T-helper 1 cell treated with Interleukin-12 subunit alpha and Interleukin-12 subunit beta and Interleukin-4 antibody, amounts not matched to agents 30 ng/mL and 1 ng/mL, for 36 hours (primary cell): Measurements from ENCODE around the gene MAU2. TPM values are rescaled to one million over a fixed set of nuclear protein-coding genes. Genes with fewer than 3 reads are reported as not detected.
"Not testable (repeated sequence)": the region's sequence is repeated elsewhere in the genome, so short reads cannot be mapped to it uniquely, and the experiment has no call there.

Experiments
- intact Hi-C: fragments of 100-400 bp; cut with micrococcal nuclease; formaldehyde crosslinking; loops from one replicate; pipeline ENCODE4 v1.15.1; 2024
- total RNA-seq: library from RNA; stranded (reverse); gene quantifications from 2 replicates; pipeline ENCODE4 v1.2.3, GENCODE V29; 2022

Gene MAU2
- total RNA-seq, 1 donor from 2014 or later, result 100 TPM

DNA sequence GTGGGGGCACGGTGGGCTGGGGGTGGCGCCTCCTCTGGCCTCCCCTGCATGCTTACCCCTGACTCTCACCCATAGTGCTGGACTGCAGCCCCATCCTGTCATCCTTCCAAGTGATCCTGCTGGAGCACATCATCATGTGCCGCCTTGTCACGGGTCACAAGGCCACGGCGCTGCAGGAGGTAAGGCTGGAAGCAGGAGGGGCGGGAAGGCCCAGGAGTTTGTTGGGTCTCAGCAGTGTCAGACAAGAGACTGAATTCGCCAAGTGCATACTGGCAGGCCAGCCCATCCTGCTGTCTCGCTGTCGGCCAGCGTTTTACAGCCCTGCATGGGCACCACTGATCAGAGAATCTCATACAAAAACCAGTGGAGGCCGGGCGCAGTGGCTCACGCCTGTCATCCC is 23.1 kb downstream of the MAU2 start:
- intact Hi-C loops, result no loop called here

DNA sequence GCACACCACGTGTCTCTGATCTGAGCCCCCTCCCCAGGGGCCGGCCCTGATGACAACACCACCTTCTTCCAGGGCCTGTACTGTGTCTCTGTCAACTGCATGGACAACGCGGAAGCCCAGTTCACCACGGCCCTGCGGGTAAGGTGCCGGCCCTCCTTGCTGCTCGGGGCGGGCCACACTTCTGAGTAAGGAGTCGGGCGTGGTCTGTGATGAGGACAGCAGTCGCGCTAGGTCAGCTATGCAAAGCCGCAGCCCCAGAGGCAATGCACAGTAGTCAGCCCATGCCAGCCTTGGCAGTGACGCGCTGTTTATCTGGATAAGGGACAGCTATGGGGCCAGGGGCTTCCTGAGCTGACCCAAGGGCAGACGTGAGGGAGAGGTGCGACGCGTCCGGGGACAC is 24.6 kb downstream of the MAU2 start:
- intact Hi-C loops, result no loop called here

DNA sequence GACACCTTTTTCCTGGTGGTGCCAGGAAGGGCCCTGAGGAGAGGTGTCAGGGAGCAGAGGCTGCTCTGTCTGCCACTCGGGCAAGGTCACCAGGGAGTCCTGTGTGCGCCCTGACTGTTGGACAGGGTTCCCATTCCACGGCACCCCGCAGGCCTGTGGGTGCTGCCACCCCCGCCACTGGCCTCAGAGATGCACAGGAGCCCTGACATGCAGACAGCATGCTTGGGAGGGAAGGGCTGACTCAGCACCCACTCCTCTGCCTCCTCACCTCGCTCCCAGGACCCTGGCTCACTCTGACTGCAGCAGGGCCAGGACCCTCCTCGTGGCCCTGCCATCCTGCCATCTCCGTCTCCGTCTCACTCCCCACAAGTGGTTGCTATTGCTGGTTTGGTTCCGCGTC is 25.3 kb downstream of the MAU2 start:
- intact Hi-C loops, result no loop called here

DNA sequence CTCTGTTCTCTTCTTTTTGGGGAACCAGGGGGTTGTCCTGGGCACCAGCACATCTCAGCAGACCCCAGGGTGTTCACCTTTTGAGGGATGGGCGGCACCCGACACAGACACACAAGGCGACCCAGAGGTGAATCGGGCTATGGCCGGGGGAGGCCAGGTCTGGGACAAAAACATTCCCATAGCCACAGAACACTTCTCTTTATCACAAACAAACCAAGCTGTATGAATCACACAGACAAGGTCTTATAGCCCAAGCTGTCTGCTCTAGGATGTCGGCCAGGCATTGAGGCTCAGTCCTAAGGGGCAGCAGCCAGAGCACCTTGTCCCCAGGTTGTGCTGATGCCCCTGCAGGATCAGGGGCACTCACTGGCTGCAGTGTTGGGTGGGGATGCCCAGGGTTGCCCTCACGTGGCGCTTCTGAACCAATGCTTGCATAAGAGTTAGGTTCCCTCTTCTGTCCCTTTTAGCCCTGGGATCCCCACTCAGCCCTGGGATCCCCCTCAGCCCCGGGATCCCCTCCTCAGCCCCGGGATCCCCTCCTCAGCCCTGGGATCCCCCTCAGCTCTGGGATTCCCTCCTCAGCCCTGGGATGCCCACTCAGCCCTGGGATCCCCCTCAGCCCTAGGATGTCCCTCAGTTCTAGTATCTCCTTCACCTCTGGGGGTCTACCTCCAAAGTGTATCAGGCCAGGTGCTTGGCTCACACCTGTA is 26.9 kb downstream of the MAU2 start:
- intact Hi-C loops, result no loop called here

DNA sequence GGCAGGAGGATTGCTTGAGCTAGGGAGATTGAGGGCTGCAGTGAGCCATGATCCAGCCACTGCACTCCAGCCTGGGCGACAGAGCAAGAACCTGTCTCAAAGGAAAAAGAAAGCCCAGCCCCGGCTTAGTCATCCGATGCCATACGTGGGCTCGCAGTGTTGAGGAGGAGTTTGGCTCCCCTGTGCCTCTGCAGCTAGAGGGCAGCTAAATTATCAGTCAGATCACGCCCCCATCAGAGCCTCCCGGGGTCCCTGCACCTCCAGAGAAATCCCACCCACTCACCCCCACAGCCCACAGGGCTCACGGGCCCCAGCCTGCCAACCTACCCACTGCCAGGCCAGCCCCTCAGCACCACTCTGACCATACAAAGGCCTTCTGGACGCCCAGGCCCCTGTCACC is 27.6 kb downstream of the MAU2 start:
- intact Hi-C loops, result no loop called here

DNA sequence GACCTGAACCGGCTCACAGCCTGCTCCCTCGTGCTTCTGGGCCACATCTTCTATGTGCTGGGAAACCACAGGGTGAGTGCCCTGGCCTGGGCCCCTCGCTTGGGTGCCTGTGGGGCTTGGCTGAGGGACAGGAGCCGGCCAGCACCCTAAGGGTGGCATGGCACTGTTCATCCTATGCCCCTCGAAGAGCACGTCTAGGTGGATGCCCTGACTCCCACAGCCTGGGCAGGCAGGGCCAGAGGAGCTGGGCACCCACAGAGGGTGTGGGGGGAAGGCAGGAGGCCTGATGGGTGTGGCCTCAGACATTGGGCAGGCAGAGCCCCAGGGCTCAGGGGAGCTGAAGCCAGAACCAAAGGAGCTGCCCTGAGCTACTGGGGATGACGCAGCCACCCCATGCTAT is 28.7 kb downstream of the MAU2 start:
- intact Hi-C loops, result no loop called here

DNA sequence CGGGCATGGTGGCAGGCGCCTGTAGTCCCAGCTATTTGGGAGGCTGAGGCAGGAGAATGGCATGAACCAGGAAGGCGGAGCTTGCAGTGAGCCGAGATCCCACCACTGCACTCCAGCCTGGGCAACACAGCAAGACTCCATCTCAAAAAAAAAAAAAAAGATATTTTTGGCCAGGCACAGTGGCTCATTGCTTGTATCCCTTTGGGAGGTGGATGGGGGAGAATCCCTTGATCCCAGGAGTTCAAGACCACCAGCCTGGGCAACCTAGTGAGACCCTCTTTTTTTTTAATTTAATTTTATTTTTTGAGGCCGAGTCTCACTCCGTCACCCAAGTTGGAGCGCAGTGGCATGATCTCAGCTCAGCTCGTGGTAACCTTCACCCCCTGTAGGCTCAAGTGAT is 30.1 kb downstream of the MAU2 start:
- intact Hi-C loops, result not testable (repeated sequence)

DNA sequence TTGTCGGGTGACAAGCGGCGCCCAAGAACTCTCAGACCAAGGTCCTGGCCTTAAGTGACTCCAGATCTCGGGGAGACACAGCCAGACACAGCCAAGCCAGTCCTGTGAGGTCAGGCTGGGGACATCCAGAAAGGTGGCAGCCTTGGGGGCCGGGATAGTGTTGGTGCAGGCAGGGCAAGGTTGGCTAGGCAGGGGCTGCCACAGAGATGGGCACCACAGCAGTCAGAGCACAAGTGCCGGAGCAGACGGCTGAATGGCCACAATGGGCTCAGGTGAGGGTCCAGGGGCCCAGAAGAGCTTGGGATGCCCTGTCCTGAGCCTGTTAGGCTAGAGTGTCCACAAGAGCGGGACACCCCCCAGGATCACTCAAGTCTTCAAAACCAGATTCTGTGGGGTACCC is 32.2 kb downstream of the MAU2 start:
- intact Hi-C loops, result no loop called here

DNA sequence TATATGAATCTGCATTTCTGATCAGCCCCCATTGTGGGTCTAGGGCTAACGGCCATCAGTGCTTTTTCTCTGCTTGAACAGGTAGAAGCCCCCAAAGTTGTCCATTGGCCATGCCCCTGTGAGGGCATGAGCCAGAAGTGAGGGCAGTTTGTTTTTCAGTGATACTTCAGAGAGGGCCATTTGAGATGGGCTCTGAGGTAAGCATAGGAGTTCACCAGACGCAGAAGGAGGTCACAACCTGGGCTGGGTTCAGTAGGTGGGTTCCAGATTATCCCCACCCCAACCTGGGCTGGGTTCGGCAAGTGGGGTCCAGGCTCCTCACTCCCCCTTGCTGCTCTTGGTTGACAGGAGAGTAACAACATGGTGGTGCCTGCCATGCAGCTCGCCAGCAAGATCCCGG is 33.4 kb downstream of the MAU2 start:
- intact Hi-C loops, result no loop called here

DNA sequence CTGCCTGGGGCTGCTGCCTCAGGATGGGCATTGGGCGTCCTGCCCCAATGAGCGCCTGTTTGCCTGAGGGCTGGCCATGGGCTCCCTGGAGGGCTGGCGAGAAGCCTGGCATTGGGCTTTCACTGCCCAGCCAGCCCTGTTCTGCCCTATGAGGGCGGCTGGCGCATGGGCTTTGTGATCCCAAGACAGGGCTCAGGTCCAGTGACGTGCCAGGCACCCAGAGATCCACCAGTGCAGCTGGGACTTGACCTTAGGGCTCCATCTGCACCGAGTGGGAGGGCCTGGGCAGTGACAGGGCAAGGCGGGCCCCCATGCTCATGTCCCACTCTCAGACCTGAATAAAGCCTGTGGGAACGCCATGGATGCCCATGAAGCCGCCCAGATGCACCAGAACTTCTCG is 34.3 kb downstream of the MAU2 start:
- intact Hi-C loops, result no loop called here

DNA sequence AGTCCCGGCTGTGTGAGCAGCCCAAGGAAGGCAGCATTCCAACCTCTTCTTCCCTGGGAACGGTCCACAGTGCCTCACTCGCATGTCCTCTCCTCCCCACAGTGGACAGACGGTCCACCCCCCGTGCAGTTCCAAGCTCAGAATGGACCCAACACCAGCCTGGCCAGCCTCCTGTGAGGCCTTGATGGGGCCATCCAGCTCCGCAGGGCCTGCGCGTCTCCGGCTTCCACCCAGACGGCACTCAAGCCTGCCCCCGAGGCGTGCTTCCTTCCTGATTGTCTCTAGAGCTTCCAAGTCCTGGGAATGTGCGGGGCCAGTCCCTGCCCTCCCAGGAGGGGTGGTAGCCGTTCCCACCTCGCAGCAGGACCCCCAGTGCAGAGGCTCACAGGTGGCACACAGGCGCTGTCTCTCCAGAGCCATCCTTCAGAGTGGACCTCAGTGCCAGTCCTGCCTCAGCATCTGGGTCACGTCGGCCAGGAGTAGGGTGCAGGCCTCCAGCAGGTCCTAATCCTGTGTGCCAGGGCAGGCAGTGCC is 35.0 kb downstream of the MAU2 start:
- intact Hi-C loops, result no loop called here

DNA sequence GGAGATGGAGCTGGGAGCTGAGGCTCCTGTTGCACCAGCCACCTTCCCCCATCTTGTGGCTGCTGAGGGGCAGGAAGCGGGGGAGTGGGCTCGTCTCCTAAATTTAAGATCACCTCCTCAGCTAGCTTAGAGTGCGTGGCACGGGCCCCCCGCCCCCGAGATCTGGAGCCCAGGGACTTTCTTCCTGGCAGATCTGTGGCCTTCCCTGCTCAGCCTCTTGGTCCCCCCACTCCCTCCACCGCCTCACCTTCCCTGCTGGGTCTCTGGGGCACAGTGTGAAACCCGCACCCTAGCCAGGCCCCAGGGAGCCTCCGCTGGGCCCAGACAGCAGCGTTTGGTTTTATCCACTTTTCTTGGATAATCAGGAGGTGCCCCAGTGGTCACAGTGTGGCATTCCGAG is 35.9 kb downstream of the MAU2 start:
- intact Hi-C loops, result no loop called here

DNA sequence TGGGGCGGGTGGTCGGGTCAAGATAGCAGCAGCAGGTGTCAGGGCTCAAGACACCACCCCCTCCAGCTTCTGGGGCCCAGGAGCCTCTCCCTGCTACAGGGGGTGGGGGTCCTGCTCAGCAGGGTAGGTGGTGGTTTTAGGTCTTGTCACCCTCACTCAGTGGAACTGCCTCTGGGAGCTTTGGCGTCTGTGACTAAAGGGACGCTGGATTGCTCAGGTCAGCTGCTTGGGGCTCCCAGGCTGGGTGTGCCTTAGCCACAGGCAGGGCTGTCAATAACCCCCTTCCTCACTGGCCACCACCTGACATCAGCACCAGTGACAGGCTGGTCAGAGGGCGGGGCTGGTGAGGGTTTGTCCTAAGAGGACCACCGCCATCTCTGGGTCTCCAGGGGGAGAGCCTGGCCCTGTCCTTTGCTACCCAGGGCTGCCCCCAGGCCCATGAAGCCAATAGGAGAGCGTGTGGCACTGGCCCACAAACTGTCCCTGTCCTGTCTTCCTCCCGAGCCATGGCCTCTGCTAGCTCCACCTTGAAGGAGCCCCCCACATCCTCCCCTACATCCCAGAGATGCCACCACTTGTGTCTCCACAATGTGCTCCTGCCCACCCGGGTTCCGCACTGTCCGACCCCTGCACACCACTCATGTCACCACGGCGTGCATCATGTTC is 36.4 kb downstream of the MAU2 start:
- intact Hi-C loops, result no loop called here

DNA sequence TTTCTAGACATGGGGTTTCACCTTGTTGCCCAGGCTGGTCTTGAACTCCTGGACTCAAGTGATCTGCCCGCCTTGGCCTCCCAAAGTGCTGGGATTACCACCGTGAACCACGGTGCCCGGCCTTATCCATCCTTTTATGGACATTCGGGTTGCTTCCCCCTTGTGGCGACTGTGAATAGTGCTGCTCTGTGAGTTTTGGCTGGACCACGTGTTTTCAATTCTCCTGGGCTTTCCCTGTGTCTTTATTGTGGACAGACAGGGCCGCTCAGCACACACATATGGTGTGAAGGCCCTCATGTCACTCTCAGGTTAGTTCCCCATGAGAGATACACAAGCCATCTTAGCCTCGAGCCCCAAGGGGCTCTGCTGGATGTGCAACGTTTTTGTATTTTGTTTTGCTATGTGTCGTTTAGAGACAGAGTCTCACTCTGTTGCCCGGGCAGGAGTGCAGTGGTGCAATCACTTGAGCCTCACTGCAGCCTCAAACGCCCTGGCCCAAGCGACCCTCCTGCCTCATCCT is 40.5 kb downstream of the MAU2 start:
- intact Hi-C loops, result loop anchor here (1.0 to 5.0 kb wide), 5 partner anchors 41 to 281 kb away; partner anchors contain the start of genes GMIP, MAU2 and SUGP1

DNA sequence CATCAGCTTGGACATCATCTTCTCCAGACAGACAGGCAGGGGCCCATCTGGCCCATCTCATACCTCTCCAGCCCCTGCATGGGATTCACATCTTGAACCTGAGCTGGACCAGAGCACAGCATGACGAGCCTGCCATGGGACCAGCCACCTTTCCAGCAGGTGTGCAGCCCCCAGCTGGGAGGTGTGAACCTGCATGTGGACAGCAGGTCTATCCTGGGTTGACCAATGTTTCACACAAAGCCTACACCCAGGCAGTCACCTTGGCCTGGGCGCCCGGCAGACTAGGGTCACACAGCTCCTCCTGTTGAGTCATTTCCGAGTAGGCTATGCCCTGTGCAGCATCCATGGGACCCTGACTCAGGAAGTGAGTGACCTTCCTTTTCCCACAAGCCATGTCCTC is 41.4 kb downstream of the MAU2 start:
- intact Hi-C loops, result loop anchor here (5.0 kb wide), 1 partner anchor 280 kb away; the partner anchor contains the start of gene GMIP

DNA sequence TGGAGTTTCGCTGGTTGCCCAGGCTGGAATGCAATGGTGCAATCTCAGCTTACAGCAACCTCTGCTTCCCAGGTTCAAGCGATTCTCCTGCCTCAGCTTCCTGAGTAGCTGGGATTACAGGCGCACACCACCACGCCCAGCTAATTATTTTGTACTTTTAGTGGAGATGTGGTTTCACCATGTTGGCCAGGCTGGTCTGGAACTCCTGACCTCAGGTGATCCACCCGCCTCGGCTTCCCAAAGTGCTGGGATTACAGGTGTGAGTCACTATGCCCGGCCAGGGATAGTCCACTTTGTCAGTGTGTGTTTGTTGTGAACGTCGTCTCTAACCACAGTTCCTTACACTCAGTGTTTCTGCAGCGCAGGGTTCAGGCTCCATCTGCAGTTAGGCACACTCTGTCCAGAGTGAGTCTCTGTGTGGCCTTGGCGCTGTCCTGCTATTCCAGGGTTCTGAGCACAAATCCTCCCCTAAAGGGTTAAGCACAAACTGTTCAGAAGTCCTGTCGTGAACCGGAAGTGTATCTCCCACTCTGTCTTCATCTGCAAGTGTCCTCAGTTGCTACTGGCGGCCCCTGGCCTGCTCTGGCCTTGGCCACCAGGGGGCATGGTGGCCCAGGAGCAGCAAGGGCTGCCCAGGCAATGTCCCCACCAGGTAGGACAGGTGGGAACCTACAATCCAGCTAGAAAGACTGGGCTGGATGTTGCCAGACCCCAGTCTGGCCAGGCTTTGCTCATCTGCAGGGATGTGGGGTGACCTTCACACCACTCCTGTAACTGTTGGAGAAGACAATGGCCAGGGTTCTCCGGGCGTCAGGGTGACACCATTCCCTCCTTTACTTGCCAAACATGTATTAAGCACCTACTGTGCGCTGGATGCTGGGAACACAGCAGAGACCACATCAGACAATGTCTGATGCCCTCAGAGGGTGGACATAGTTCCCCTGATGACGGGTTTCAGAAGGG is 46.1 kb downstream of the MAU2 start:
- intact Hi-C loops, result loop anchor here (1.0 kb wide), 2 partner anchors 41 to 124 kb away; no protein-coding TSS in a partner anchor

DNA sequence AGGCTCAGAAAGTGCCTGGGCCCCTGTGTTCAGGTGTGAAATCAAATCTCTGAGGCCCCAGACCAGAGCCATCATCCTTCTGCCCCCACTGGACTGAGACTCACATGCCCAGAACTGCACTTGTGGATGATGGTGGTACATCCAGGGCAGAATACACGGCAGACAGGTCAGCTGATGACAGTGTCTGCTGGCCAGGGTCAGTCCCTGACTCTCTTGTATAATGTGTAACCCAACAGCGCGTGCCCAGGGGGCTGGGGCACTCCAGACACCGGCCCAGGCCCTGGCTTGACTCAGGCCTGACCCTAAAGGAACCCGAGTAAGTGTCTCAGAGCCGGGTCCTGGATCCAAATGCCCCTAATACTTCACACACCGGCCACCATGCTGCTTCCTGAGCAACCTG is 47.5 kb downstream of the MAU2 start:
- intact Hi-C loops, result no loop called here

DNA sequence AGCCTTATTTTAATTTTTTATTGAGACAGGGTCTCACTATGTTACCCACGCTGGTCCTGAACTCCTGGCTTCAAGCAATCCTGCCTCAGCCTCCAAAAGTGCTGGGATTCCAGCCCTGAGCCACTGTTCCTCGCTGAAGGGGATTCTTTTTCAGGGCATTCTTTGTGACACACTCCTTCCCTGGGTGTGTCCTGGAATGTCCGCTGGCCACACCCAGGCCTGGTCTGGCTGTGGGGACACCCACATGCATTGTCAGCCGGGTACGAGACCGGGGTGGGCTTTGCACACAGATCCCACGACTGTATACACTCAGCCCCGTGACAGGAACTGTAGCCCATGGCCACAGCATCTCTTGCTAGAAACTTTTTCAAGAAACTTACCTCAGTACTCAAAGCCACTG is 50.4 kb downstream of the MAU2 start:
- intact Hi-C loops, result no loop called here

DNA sequence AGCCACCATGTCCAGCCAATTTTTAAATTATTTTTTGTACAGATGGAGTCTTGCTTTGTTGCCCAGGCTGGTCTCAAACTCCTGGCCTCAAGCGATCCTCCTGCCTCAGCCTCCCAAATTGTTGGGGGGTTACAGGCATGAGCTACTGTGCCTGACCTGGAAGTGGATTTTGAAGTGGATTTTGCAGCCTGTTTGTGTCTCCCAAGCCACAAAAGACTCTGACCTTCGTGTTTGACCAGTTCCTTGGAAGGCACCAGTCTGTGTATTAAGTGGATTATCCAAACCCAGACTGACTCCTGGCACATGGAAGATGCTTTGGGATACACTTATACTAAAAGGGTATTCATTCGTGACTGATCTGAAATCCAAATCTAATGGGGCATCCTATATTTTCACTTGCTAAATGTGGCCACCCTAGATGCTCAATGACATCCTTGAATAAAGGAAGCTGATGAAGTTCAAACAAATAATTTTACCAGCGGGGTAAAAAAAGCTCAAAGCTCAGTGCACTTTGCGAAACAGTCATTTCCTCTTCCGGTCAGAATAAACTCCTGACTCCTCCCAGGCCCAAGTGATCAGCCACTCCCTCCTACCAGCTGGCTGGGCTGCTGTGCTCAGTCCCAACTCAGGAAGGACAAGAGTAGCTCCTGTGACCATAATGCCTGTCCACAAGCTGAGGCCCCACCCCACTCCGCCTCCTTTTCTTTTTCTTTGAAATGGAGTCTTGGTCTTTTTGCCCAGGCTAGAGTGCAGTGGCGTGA is 52.2 kb downstream of the MAU2 start:
- intact Hi-C loops, result loop anchor here (1.0 to 2.0 kb wide), 3 partner anchors 8 to 52 kb away; partner anchors contain the start of genes MAU2 and SUGP1

DNA sequence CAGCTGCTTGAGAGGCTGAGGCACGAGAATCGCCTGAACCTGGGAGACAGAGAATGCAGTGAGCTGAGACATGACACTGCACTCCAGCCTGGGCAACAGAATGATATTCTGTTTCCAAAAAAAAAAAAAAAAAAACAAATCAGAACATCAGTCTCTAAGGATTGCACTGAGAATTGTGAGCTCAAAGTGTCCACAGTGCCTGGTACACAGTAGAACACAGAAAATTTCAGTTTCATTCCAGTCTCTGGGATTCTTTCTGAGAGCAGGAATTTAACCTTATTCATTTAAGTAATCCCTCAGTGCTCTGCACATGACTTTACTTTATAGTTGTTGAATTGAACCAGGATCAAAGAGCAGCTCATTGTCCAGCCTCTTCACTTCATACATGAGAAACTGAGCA is 58.9 kb downstream of the MAU2 start:
- intact Hi-C loops, result no loop called here

DNA sequence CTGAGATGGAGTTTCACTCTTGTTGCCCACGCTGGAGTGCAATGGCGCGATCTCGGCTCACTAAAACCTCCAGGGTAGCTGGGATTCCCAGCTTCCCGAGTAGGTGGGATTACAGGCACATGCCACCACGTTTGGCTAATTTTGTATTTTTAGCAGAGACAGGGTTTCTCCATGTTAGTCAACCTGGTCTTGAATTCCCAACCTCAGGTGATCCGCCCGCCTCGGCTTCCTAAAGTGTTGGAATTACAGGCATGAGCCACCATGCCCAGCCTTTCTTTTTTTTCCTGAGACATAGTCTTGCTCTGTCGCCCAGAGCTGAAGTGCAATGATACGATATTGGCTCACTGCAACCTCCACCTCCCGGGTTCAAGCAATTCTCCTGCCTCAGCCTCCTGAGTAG is 59.7 kb downstream of the MAU2 start:
- intact Hi-C loops, result not testable (repeated sequence)
